Loucy (cell line): ENCODE data around the gene NDUFV2.

Experiments
- H2AFZ ChIP-seq: fragments of 200-600 bp; sonication (generic); 2 replicates; pipeline ENCODE4 v1.6.0; 2016; ENCODE audit warnings: antibody characterized with exemption, mild to moderate bottlenecking, low read length, moderate library complexity
- H3F3A ChIP-seq: fragments of 200-600 bp; 2 replicates; pipeline ENCODE4 v1.6.0; 2016; ENCODE audit warnings: antibody characterized with exemption, low read depth, mild to moderate bottlenecking
- H3K27me3 ChIP-seq: fragments of 200-600 bp; sonication (generic); 2 replicates; pipeline ENCODE4 v1.6.1; 2014; ENCODE audit warnings: low read length, mild to moderate bottlenecking; ENCODE audit not compliant: insufficient read depth, poor library complexity, severe bottlenecking
- H3K36me3 ChIP-seq: fragments of 200-600 bp; sonication (generic); 2 replicates; pipeline ENCODE4 v1.6.1; 2016; ENCODE audit warnings: low read length; ENCODE audit not compliant: insufficient read depth
- H3K4me1 ChIP-seq: fragments of 200-600 bp; sonication (generic); 2 replicates; pipeline ENCODE4 v1.5.1; 2014; ENCODE audit warnings: low read length, mild to moderate bottlenecking; ENCODE audit not compliant: insufficient read depth, poor library complexity, severe bottlenecking
- H3K4me2 ChIP-seq: fragments of 200-600 bp; sonication (generic); 2 replicates; pipeline ENCODE4 v1.6.0; 2014; ENCODE audit warnings: antibody characterized with exemption, low read length, low read depth, mild to moderate bottlenecking; ENCODE audit not compliant: poor library complexity, severe bottlenecking
- H3K4me3 ChIP-seq: fragments of 200-600 bp; sonication (generic); 2 replicates; pipeline ENCODE4 v1.5.1; 2014; ENCODE audit warnings: low read length, mild to moderate bottlenecking, mixed read lengths; ENCODE audit not compliant: poor library complexity, severe bottlenecking
- H3K79me2 ChIP-seq: fragments of 200-600 bp; sonication (generic); 2 replicates; pipeline ENCODE4 v1.6.1; 2014; ENCODE audit warnings: low read length; ENCODE audit not compliant: insufficient read depth
- H3K9ac ChIP-seq: fragments of 200-600 bp; sonication (generic); 2 replicates; pipeline ENCODE4 v1.6.0; 2014; ENCODE audit warnings: mild to moderate bottlenecking, low read depth, low read length, moderate library complexity; ENCODE audit not compliant: poor library complexity, severe bottlenecking
- H3K9me2 ChIP-seq: fragments of 200-600 bp; sonication (generic); replicated peaks from 2 replicates; pipeline ENCODE4 v1.6.1; 2016; ENCODE audit warnings: low read depth, low read length, mixed read lengths
- H3K9me3 ChIP-seq: fragments of 200-600 bp; sonication (generic); 2 replicates; pipeline ENCODE4 v1.6.1; 2014; ENCODE audit warnings: mild to moderate bottlenecking, antibody characterized with exemption, low read length, low read depth; ENCODE audit not compliant: insufficient read depth
- H4K20me1 ChIP-seq: fragments of 200-600 bp; sonication (generic); 2 replicates; pipeline ENCODE4 v1.6.0; 2014; ENCODE audit warnings: antibody characterized with exemption, low read length, mild to moderate bottlenecking; ENCODE audit not compliant: insufficient read depth, poor library complexity, severe bottlenecking
- EZH2phosphoT487 ChIP-seq: fragments of 200-600 bp; IDR thresholded peaks from 2 replicates; pipeline ENCODE4 v1.6.1; 2018; ENCODE audit warnings: antibody characterized with exemption, mild to moderate bottlenecking, moderate library complexity, borderline replicate concordance
- TF ChIP-seq, protein P1 (sequence below): fragments of 200-600 bp; sonication (generic); conservative IDR thresholded peaks from 2 replicates; pipeline ENCODE4 v1.5.1; 2014; ENCODE audit warnings: mild to moderate bottlenecking, antibody characterized with exemption, low read length

Gene NDUFV2

GRCh38 chr18:9130195-9130594 lies 27.7 kb downstream of the NDUFV2 start:
- H3K4me3 ChIP-seq = no peak overlapping the region
- H3K9ac ChIP-seq = no peak overlapping the region
- no peaks in the 10 kb centered on the region for H3F3A ChIP-seq
- peaks cover 83% of the 10 kb centered on the region for H3K36me3 ChIP-seq
- TF ChIP-seq EZH2phosphoT487 = no peak
- TF ChIP-seq, protein P1, sequence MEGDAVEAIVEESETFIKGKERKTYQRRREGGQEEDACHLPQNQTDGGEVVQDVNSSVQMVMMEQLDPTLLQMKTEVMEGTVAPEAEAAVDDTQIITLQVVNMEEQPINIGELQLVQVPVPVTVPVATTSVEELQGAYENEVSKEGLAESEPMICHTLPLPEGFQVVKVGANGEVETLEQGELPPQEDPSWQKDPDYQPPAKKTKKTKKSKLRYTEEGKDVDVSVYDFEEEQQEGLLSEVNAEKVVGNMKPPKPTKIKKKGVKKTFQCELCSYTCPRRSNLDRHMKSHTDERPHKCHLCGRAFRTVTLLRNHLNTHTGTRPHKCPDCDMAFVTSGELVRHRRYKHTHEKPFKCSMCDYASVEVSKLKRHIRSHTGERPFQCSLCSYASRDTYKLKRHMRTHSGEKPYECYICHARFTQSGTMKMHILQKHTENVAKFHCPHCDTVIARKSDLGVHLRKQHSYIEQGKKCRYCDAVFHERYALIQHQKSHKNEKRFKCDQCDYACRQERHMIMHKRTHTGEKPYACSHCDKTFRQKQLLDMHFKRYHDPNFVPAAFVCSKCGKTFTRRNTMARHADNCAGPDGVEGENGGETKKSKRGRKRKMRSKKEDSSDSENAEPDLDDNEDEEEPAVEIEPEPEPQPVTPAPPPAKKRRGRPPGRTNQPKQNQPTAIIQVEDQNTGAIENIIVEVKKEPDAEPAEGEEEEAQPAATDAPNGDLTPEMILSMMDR = no peak
- H2AFZ ChIP-seq = no peak overlapping the region
- H3K4me2 ChIP-seq = no peak overlapping the region
- no peaks in the 10 kb centered on the region for H3K9me3 ChIP-seq
- peaks cover 14% of the 10 kb centered on the region for H4K20me1 ChIP-seq
- H3K79me2 ChIP-seq = peaks cover 8% of the 10 kb centered on the region; the same call in 1 of the 2 replicates
- H3K27me3 ChIP-seq = no peaks in the 10 kb centered on the region
- no peaks in the 10 kb centered on the region for H3K4me1 ChIP-seq
- H3K9me2 ChIP-seq = no peaks in the 10 kb centered on the region

GRCh38 chr18:9130806-9131205 lies 28.3 kb downstream of the NDUFV2 start:
- Histone ChIP-seq H3K27me3 (no peaks in the 10 kb centered on the region), H3K9me2 (no peaks in the 10 kb centered on the region), H3K4me1 (peaks cover 4% of the 10 kb centered on the region), H3K4me2 (no peak overlapping the region), H3K4me3 (no peak overlapping the region), H4K20me1 (peaks cover 14% of the 10 kb centered on the region), H3K9ac (no peak overlapping the region), H3F3A (no peaks in the 10 kb centered on the region), H3K79me2 (0 out of 2 replicates have a peak, but pooled peaks cover 5% of the 10 kb centered on the region), H2AFZ (no peak overlapping the region), H3K9me3 (no peaks in the 10 kb centered on the region), H3K36me3 (peaks cover 77% of the 10 kb centered on the region)
- TF ChIP-seq EZH2phosphoT487 = no peak
- TF ChIP-seq, protein P1 = no peak

- H3K9ac ChIP-seq = no peak overlapping the region
- H3K4me3 ChIP-seq = no peak overlapping the region
- H3K4me2 ChIP-seq = no peak overlapping the region
- peaks cover 6% of the 10 kb centered on the region for H3K4me1 ChIP-seq
- no peaks in the 10 kb centered on the region for H3K9me3 ChIP-seq
- H4K20me1 ChIP-seq = peaks cover 10% of the 10 kb centered on the region
- peaks cover 58% of the 10 kb centered on the region for H3K36me3 ChIP-seq
- no peaks in the 10 kb centered on the region for H3K9me2 ChIP-seq
- no peak overlapping the region for H2AFZ ChIP-seq
- H3F3A ChIP-seq = peaks cover 4% of the 10 kb centered on the region; the same call in 1 of the 2 replicates
- H3K79me2 ChIP-seq = peaks cover 5% of the 10 kb centered on the region; the same call in 1 of the 2 replicates
- no peaks in the 10 kb centered on the region for H3K27me3 ChIP-seq
- TF ChIP-seq, protein P1 = no peak
- TF ChIP-seq EZH2phosphoT487 = no peak
Measured at GRCh38 chr18:9132628-9133027, 30.1 kb downstream of the NDUFV2 start.
